Measurements from ENCODE around the gene RNASEH2A. TPM values are rescaled to one million over a fixed set of nuclear protein-coding genes. Genes with fewer than 3 reads are reported as not detected.
A peak's percentile ranks its signal among the peaks of the same experiment; 100 is the strongest.
"Not testable (repeated sequence)": the region's sequence is repeated elsewhere in the genome, so short reads cannot be mapped to it uniquely, and the experiment has no call there.

Gene RNASEH2A
- total RNA-seq, 2 experiments from 2014 or later: 54.8 to 55.6 TPM

- intact Hi-C loops (cut with micrococcal nuclease): loop anchor here (2.0 to 5.0 kb wide), 2 partner anchors 35 to 50 kb away; no protein-coding TSS in a partner anchor
- peaks cover 20% of the 10 kb centered on the region for H3K36me3 Mint-ChIP-seq (ENCODE audit: low read depth)
- no peaks in the 10 kb centered on the region for H3K9me3 Mint-ChIP-seq
- CTCF ChIA-PET: interaction anchor here (0.9 to 13.8 kb wide), 11 partner anchors 9 to 76 kb away, joined by 3 to 341 read pairs (median 4); partner anchors contain the start of genes HOOK2 and RNASEH2A
- DNase-seq: no peak
- no peak overlapping the region for H3K4me3 Mint-ChIP-seq
- no peak overlapping the region for H3K27ac Mint-ChIP-seq
- peaks cover 41% of the 10 kb centered on the region for H3K4me1 Mint-ChIP-seq (ENCODE audit: low read depth)
- H3K27me3 Mint-ChIP-seq (ENCODE audit: low read depth): no peaks in the 10 kb centered on the region
Observed at GRCh38 chr19:12797141-12797587, 9.2 kb upstream of the RNASEH2A start.

- Mint-ChIP-seq H3K4me1 (ENCODE audit: low read depth) (peaks cover 46% of the 10 kb centered on the region), H3K36me3 (ENCODE audit: low read depth) (peaks cover 17% of the 10 kb centered on the region)
- not testable (repeated sequence) for H3K4me3 Mint-ChIP-seq; H3K9me3 Mint-ChIP-seq; DNase-seq; H3K27me3 Mint-ChIP-seq (ENCODE audit: low read depth); H3K27ac Mint-ChIP-seq
- CTCF ChIA-PET: interaction anchor here (0.9 to 13.8 kb wide), 9 partner anchors 21 to 77 kb away, joined by 3 to 341 read pairs (median 3); partner anchors contain the start of gene HOOK2
- intact Hi-C loops (cut with micrococcal nuclease): loop anchor here (2.0 to 5.0 kb wide), 2 partner anchors 35 to 49 kb away; no protein-coding TSS in a partner anchor
Observed at GRCh38 chr19:12797607-12798006, 8.8 kb upstream of the RNASEH2A start.

- H3K4me1 Mint-ChIP-seq (ENCODE audit: low read depth): peaks cover 37% of the 10 kb centered on the region
- intact Hi-C loops (cut with micrococcal nuclease): loop anchor here (5.0 kb wide), 1 partner anchor 38 kb away; no protein-coding TSS in a partner anchor
- no peaks in the 10 kb centered on the region for H3K27me3 Mint-ChIP-seq (ENCODE audit: low read depth)
- CTCF ChIA-PET: interaction anchor here (0.7 to 13.8 kb wide), 5 partner anchors 24 to 294 kb away, joined by 3 to 341 read pairs (median 6); partner anchors contain the start of gene HOOK2
- H3K4me3 Mint-ChIP-seq: peak overlapping the region; percentile 91
- H3K36me3 Mint-ChIP-seq (ENCODE audit: low read depth): peaks cover 11% of the 10 kb centered on the region
- no peak for DNase-seq
- H3K9me3 Mint-ChIP-seq: no peaks in the 10 kb centered on the region
- peak overlapping the region; percentile 36 for H3K27ac Mint-ChIP-seq
Observed at GRCh38 chr19:12799742-12800465, 6.5 kb upstream of the RNASEH2A start.

- intact Hi-C loops (cut with micrococcal nuclease): no loop called here
- peaks cover 35% of the 10 kb centered on the region for H3K4me1 Mint-ChIP-seq (ENCODE audit: low read depth)
- H3K9me3 Mint-ChIP-seq: no peaks in the 10 kb centered on the region
- H3K27ac Mint-ChIP-seq: peak overlapping the region; percentile 80
- peak overlapping the region; percentile 91 for H3K4me3 Mint-ChIP-seq
- CTCF ChIA-PET: interaction anchor here (0.6 to 13.8 kb wide), 5 partner anchors 14 to 187 kb away, joined by 3 to 341 read pairs (median 10); partner anchors contain the start of gene HOOK2
- no peak for DNase-seq
- no peaks in the 10 kb centered on the region for H3K27me3 Mint-ChIP-seq (ENCODE audit: low read depth)
- H3K36me3 Mint-ChIP-seq (ENCODE audit: low read depth): peaks cover 11% of the 10 kb centered on the region
Observed at GRCh38 chr19:12800466-12800770, 6.0 kb upstream of the RNASEH2A start.

GRCh38 chr19:12800923-12801465 lies 5.4 kb upstream of the RNASEH2A start:
- intact Hi-C loops (cut with micrococcal nuclease): loop anchor here (1.0 kb wide), 1 partner anchor 10 kb away; the partner anchor contains the start of gene JUNB

GRCh38 chr19:12801466-12802266 lies 4.7 kb upstream of the RNASEH2A start, which contains the start of the genes PRDX2 and THSD8:
Gene PRDX2 (minus strand): TSS chr19:12801800. CDS start chr19:12801261, 539 bp downstream.
Gene THSD8 (plus strand): TSS chr19:12802069. CDS start chr19:12802072, 3 bp downstream.
- CTCF ChIA-PET: interaction anchor here (0.6 to 13.8 kb wide), 4 partner anchors 25 to 162 kb away, joined by 3 to 341 read pairs (median 156); partner anchors contain the start of gene HOOK2
- peaks cover 14% of the 10 kb centered on the region for H3K36me3 Mint-ChIP-seq (ENCODE audit: low read depth)
- intact Hi-C loops (cut with micrococcal nuclease): loop anchor here (1.0 kb wide), 1 partner anchor 10 kb away; the partner anchor contains the start of gene JUNB
- DNase-seq: peak; percentile 80
- peaks cover 29% of the 10 kb centered on the region for H3K4me1 Mint-ChIP-seq (ENCODE audit: low read depth)
- peak within 1 kb of the TSS; percentile 91 for H3K4me3 Mint-ChIP-seq
- no peaks in the 10 kb centered on the region for H3K9me3 Mint-ChIP-seq
- H3K27ac Mint-ChIP-seq: peak within 1 kb of the TSS; percentile 80
- no peaks in the 10 kb centered on the region for H3K27me3 Mint-ChIP-seq (ENCODE audit: low read depth)

More at GRCh38 chr19:12800923-12801465, 5.4 kb upstream of the RNASEH2A start:
- H3K36me3 Mint-ChIP-seq (ENCODE audit: low read depth): peaks cover 11% of the 10 kb centered on the region
- H3K9me3 Mint-ChIP-seq: no peaks in the 10 kb centered on the region
- DNase-seq: peak; percentile 45
- H3K27me3 Mint-ChIP-seq (ENCODE audit: low read depth): no peaks in the 10 kb centered on the region
- H3K4me3 Mint-ChIP-seq: peak overlapping the region; percentile 91
- H3K4me1 Mint-ChIP-seq (ENCODE audit: low read depth): peaks cover 31% of the 10 kb centered on the region
- H3K27ac Mint-ChIP-seq: peak overlapping the region; percentile 80
- CTCF ChIA-PET: interaction anchor here (0.6 to 13.8 kb wide), 6 partner anchors 13 to 187 kb away, joined by 3 to 341 read pairs (median 7); partner anchors contain the start of gene HOOK2

- no peak for DNase-seq
- Mint-ChIP-seq H3K4me1 (ENCODE audit: low read depth) (peaks cover 36% of the 10 kb centered on the region), H3K27ac (no peak overlapping the region), H3K27me3 (ENCODE audit: low read depth) (no peaks in the 10 kb centered on the region), H3K4me3 (peak overlapping the region; percentile 91), H3K9me3 (no peaks in the 10 kb centered on the region), H3K36me3 (ENCODE audit: low read depth) (peaks cover 17% of the 10 kb centered on the region)
- CTCF ChIA-PET: interaction anchor here (9.9 to 13.8 kb wide), 2 partner anchors 26 to 39 kb away, joined by 303 to 341 read pairs; partner anchors contain the start of gene HOOK2
- intact Hi-C loops (cut with micrococcal nuclease): no loop called here
Observed at GRCh38 chr19:12802267-12803106, 3.9 kb upstream of the RNASEH2A start.

GRCh38 chr19:12804051-12804450 lies 2.3 kb upstream of the RNASEH2A start:
- no peak for DNase-seq
- Mint-ChIP-seq H3K27me3 (ENCODE audit: low read depth) (no peaks in the 10 kb centered on the region), H3K4me3 (no peak overlapping the region), H3K27ac (no peak overlapping the region), H3K36me3 (ENCODE audit: low read depth) (peaks cover 21% of the 10 kb centered on the region), H3K9me3 (no peaks in the 10 kb centered on the region), H3K4me1 (ENCODE audit: low read depth) (peaks cover 38% of the 10 kb centered on the region)
- intact Hi-C loops (cut with micrococcal nuclease): no loop called here
- CTCF ChIA-PET: interaction anchor here (9.9 to 13.8 kb wide), 2 partner anchors 28 to 41 kb away, joined by 303 to 341 read pairs; partner anchors contain the start of gene HOOK2

GRCh38 chr19:12815088-12815487 lies 8.7 kb downstream of the RNASEH2A start:
- intact Hi-C loops (cut with micrococcal nuclease): no loop called here
- H3K36me3 Mint-ChIP-seq (ENCODE audit: low read depth): peaks cover 23% of the 10 kb centered on the region
- DNase-seq: no peak
- no peaks in the 10 kb centered on the region for H3K9me3 Mint-ChIP-seq
- CTCF ChIA-PET: interaction anchor here (0.6 kb wide), 1 partner anchor 65 kb away, joined by 6 read pairs; no protein-coding TSS in a partner anchor
- H3K4me1 Mint-ChIP-seq (ENCODE audit: low read depth): no peaks in the 10 kb centered on the region
- no peak overlapping the region for H3K4me3 Mint-ChIP-seq
- no peaks in the 10 kb centered on the region for H3K27me3 Mint-ChIP-seq (ENCODE audit: low read depth)
- H3K27ac Mint-ChIP-seq: no peak overlapping the region

- H3K9me3 Mint-ChIP-seq; intact Hi-C loops (cut with micrococcal nuclease); H3K4me1 Mint-ChIP-seq (ENCODE audit: low read depth); H3K27ac Mint-ChIP-seq; H3K4me3 Mint-ChIP-seq; DNase-seq; H3K27me3 Mint-ChIP-seq (ENCODE audit: low read depth): not testable (repeated sequence)
- peaks cover 25% of the 10 kb centered on the region for H3K36me3 Mint-ChIP-seq (ENCODE audit: low read depth)
- CTCF ChIA-PET: interaction anchor here (1.2 to 2.5 kb wide), 3 partner anchors 30 to 59 kb away, joined by 3 to 8 read pairs (median 4); no protein-coding TSS in a partner anchor
Observed at GRCh38 chr19:12817188-12817587, 10.8 kb downstream of the RNASEH2A start.

- intact Hi-C loops (cut with micrococcal nuclease); H3K4me3 Mint-ChIP-seq; H3K9me3 Mint-ChIP-seq; H3K27ac Mint-ChIP-seq; DNase-seq; H3K4me1 Mint-ChIP-seq (ENCODE audit: low read depth); H3K27me3 Mint-ChIP-seq (ENCODE audit: low read depth): not testable (repeated sequence)
- H3K36me3 Mint-ChIP-seq (ENCODE audit: low read depth): peaks cover 20% of the 10 kb centered on the region
- CTCF ChIA-PET: interaction anchor here (0.6 to 2.5 kb wide), 3 partner anchors 29 to 60 kb away, joined by 3 to 8 read pairs (median 3); no protein-coding TSS in a partner anchor
Observed at GRCh38 chr19:12817810-12818209, 11.4 kb downstream of the RNASEH2A start.

Data from activated naive CD4-positive, alpha-beta T cell treated with anti-CD3 and anti-CD28 coated beads for 36 hours (primary cell).